Right renal cortex interstitium (tissue), 3 donors: Measurements from ENCODE around the gene SPCS3. TPM values are rescaled to one million over a fixed set of nuclear protein-coding genes. Genes with fewer than 3 reads are reported as not detected.
"Not testable (repeated sequence)": the region's sequence is repeated elsewhere in the genome, so short reads cannot be mapped to it uniquely, and the experiment has no call there.

Experiments
- DNase-seq, 3 donors: peaks; one replicate each; pipeline ENCODE4 v3.0.0-alpha.2; 2013; ENCODE audit warnings: low read depth in 3 of 3, low spot score in 2 of 3
- polyA plus RNA-seq, 3 donors: library from polyadenylated mRNA; unstranded; fragments of 120-200 nt; gene quantifications; one replicate each; pipeline ENCODE4 v1.2.1, GENCODE V29; 2013; ENCODE audit not compliant: insufficient read length in 3 of 3

The SPCS3 gene
- polyA plus RNA-seq, 3 donors: 84.8 to 90.1 (median 86.6) TPM

DNA sequence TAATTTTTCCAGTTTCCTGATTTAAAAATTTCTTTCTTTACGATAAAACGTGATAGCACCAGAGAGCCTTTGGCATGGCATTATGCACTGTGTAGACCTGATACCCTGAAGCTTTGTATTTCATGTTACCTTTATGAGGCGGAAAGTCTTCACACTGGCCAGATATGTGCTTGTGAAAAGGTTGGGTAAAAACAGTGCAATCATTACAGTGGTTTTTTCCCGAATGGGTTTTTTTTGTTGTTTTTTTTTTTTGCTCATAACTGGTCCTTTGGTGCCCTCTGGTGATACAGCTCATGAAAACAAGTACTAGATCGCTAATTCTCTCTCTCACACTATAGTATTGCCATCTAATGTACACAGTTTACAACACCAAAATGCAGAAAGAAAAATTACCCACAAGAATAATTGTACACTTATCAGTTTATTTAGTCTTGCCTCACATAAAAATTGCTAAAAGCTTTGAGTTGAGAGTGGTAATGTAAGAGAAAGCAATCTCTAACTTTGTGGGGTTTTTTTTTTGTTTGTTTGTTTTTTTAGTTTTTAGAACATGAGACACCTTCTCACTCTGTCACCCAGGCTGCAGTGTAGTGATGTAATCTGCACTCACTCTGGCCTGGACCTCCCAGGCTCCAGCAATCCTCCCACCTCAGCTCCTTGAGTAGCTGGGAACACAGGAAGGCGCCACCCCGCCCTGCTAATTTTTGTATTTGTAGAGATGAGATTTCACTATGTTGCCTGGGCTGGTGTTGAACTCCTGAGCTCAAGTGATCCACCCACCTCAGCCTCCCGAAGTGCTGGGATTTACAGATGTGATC is 21.3 kb downstream of the SPCS3 start:
- DNase-seq: peak in 2 of 3 donors; percentile 52 to 54

DNA sequence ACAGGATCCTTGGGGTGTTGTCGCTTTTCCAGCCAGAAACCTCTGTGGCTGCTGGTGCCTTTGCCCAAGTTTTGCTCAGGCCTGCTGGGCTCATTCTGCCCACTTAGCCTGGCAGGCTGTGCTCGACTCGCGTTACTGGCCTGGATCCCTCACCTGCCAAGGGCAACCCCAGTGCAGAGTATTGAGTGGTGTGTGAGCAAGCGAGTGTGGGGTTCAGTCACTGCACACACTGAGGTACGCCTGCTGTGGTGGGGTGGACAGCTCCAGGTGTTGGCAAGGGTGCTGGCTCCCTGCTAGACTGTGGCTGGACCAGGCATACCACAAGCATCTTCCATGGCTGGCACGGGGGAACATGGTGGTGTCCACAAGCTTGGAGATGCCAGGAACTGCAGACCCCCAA is 22.6 kb downstream of the SPCS3 start:
- no peak for DNase-seq

DNA sequence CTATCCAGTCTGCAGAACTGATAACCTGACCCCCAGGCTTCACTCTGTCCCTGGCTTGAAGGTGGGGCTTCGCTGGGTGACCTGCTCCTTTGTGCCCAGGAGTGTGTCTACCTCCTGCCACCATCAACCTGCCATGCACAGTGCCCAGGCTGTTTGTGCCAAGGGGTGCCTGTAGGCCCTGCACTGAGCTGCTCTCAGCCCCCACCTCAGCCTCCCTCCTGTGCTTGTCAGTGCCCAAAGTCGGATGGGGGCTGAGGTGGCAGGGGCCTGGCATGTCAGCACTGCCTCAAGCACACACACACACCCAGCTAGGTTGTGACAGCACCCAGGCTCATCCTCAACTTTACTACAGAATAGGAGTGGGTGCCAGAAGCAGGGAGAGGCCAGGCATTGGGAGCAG is 23.5 kb downstream of the SPCS3 start:
- DNase-seq: no peak

DNA sequence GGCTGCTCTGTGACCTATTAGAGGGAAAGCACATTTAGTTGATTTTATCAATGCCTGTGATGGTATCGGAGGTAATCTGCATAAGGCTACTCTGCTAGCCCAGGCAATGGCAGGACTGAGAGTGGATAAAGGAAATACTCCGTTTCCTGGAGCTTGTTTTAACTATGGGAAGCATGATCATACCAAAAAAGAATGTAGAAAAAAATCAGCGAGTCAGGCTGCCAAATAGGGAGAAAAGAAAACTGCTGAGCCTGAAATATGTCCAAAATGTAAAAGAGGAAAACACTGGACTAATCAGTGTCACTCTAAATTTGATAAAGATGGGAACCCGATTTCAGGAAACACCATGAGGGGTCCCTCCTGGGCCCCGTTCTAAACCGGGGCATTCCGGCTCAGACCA is 25.6 kb downstream of the SPCS3 start:
- not testable (repeated sequence) for DNase-seq

DNA sequence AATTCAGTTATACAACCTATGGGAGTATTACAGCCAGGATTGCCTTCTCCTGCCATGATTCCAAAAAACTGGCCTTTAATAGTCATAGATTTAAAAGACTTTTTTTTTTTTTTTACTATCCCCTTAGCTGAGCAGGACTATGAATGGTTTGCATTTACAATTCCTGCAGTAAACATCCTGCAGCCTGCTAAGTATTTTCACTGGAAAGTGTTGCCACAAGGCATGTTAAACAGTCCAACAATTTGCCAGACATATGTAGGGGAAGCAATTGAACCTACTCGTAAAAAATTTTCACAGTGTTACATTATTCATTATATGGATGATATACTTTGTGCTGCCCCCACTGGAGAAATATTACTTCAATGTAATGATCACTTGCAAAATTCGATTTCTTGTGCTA is 27.1 kb downstream of the SPCS3 start:
- DNase-seq: not testable (repeated sequence)

DNA sequence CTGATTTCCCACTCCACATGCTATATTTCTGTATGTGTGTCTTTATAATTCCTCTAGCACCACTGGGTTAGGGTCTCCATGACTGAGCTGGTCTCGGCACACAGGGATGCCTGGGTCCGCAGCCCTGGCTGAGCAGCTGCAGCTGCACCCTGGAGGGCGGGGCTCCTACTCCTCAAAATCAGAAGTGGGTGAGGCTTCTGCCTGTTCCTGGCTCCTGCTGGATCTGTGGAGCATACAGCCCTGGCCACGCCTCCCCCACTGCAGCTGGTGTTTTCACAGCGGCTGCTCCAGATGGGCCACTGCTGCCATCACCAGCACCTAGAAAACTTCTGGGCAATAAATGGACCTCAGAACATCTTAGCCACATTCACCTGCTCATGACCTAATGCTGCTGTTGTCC is 30.9 kb downstream of the SPCS3 start:
- no peak for DNase-seq

DNA sequence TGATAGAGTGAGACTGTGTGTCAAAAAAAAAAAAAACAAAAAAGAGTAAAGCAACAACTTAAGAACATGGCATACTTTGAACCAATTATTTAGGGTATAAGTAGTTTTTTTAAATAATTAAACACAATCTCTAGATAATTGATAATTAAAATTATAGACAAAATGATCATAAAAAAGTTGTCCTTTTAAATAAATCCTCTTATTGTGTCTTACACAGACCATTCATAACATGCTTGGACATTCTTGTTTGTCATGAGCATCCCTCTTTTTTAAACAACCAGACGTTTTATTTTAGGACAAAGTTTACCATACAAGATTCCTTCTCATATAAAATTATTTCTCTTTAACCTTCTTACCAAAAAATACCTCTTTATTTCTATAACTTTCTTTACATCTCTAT is 35.1 kb downstream of the SPCS3 start:
- DNase-seq: no peak

DNA sequence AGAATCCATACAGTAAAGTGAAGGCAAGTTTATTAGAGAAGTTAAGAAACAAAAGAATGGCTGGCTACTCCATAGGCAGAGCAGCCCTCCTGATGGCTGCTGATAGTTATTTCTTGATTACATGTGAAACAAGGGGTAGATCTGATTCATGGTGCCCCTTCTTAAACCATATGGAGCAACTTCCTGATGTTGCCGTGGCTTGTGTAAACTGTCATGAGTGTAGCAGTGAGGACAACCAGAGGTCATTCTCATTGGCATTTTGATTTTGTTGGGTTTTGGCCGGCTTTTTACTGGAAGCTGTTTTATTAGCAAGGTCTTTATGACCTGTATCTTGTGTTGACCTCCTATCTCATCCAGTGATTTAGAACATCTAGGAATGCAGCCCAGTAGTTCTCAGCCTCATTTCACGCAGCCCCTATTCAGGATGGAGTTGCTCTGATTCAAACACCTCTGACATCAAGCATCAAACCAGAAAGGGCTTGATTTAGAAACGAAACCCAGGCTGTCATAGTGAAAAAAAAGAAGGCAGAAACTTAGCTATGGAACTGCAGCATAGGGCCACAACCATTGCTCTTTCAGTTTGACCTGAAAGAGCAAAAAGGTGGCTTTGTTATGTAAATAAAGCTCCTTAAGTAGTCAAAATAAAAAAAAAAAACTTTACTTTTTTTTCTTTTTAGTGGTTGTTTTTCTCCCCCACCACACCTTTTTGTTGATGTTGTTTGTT is 37.8 kb downstream of the SPCS3 start:
- no peak for DNase-seq

DNA sequence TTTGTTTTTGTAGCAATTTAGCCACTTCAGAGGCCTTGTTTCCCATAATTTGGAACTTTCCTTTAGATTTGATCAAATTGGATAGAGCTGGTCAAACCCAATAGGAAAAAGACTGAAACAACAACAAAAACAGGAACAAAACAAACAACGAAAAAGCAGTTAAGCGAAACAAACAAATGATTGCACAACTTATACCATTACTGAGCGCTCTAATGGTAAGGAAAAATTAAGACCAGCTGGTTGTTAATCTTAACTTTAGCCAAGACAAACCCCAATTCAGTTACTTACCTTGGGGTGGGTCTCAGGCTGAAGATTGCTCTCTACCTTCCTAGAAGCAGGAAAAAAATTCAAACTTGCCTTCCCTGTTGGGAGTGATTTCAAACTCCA is 38.3 kb downstream of the SPCS3 start:
- no peak for DNase-seq

DNA sequence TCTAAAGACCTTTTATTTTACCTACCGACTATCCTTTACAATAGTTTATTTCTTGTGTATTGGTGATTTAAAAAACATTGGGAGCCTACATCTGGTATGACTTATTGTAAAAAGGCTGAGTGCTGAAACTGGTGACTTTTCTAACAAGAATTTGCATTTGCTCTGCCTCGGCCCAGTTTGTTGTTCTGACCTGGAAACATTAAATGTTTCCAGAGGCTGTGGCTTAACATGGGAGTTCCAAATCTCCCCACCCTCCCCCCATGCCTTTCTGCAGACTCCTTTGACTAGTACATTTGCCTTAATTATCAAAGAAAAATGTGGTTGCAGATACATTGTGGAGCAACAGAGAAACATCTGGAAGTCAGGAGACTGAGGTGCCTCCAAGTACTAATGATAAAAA is 39.8 kb downstream of the SPCS3 start:
- DNase-seq: no peak

DNA sequence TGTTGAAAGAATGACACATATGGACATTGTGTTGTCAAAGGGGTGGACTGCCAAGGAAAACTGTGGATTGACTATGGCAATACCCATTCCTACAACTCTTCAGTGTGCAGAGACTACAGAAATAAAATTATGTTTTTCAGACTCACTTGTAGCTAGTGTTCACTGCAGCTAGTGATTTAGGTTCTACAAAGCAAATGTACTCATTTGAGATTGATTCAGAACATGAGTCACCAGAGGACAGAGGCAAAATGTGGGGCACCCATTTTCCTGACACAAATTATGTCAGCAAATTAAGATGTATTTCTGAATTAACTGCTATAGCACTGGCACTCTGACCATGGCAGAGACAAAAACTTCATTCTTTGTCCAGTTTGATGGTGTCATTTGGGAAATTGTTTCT is 40.7 kb downstream of the SPCS3 start:
- no peak for DNase-seq

DNA sequence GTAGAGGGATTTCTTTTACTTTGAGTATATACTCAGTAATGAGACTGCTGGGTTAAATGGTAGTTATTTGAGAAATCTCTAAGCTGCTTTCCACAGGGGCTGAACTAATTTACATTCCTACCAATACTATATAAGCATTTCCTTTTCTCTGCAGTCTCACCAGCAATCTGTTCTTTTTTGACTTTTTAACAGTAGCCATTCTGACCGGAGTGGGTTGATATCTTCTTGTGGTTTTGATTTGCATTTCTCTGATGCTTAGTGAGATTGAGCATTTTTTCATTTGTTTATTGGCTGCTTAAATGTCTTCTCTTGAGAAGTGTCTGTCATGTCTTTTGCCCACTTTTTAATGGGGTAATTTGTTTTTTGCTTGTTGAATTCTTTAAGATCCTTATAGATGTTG is 43.3 kb downstream of the SPCS3 start:
- DNase-seq: no peak

DNA sequence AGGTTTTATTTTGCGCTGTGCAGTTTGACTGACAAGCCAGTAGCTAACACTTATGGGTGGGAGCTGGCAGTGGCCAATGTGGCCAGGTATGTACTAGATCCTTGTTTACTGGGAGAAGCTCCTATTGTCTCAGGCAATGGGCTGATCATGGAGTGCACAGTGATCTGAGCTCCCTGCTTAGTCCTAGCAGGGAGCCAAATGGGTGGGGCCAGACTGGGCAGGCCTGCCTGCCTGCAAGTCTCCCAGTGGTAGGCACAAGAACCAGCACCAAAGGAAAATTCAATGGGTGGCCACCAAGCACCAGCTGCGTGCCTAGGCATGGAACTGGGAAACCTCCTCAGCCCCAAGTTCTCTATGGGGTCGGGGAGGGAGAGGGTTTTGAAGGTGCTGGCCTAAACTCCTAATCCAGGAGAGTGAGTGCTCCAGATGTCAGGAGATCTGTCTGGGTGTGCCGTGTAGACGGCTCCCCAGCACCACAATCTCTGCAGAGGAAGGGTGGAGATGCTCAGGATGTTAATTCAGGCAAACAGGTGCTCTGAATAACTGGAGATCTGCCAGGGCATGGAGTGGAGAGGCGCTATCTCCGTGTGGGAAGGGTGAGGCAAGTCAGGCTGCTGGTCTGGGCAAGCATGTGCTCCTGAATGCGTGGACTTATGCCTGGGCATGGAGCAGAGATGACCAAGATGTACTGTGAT is 48.2 kb downstream of the SPCS3 start:
- DNase-seq: no peak

DNA sequence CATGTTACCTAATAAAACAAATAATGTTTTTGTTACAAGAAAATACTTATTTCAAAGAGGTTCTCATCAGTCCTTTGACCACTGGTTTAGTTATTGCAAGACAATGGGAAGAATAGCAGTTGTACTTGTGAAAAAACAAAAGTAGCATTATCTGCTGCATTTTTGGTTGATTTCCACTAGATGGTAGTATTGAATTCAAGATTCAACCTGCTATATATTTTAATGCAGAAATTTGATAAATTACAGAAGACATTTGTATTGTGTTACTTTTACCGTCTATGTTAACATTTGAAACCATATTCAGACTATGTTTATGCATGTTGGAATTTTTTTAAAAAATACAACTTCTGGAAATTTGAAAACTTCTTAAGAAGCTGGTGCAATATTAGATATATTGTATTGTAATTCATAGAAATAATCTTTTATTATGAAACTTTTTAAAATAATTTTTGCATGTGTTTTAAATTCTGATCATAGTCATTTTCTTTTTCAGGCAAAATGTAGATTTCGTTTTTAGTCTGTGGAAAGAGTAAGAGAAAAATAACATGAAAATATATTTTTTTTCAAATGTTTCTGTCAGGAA is 56.4 kb downstream of the SPCS3 start:
- no peak for DNase-seq

DNA sequence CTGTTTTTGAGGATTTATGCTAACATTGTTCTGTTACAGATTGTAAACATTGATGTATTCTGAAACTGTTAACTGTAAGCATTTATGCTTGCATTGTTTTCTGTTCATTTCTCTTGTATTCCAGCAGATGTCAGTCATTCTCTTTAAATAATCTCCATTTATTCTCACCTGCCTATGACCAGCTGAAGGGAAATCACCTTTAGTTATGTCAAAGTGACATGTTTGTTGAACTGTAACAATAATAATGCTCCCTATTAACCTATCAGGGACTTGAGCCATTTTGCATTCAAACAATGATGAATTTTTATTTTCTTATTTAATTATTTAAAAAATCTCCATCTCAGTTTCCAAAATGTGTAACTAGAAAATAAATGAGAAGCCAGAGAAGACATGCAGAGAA is 58.0 kb downstream of the SPCS3 start:
- DNase-seq: no peak

DNA sequence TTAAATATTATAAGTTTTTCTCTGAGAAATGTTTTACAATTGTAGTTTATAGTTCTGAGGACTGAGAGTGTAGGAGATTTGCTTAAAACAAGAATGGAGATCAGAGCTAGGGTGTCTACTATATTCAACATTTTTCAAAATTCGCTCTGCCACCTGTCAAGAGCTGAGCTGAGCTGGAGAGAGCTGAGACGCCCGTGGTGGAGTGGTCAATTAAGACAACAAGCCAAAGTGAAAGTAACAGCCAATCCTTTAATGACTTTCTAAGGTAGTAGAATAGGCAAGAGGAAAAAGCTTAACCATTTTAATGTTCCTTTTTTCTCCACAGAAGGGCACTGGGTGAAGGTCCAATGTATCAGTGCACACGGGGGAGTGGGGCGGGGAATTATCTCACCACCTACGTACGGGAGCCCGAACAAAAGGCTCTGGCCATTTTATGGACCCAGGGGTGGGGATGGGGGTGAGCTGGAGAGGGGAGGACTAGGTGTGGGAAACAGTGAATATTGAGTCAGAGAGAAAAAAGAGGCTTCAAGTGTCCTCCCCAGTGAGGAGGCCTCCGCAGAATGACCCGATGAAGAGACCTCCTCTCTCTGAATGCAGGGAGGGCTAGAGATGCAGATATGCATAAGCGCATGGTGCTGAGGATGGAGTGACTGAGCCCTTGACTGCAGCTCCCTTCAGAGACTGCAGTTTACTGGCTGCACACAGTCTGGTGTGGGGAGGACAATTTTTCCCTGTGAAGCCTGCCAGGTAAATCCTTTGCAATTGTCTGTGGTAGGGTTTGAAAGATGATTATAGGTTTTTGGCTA is 60.8 kb downstream of the SPCS3 start:
- no peak for DNase-seq
